GM18511 (cell line): Measurements from ENCODE around the gene HP1BP3.
"Not testable (repeated sequence)": the region's sequence is repeated elsewhere in the genome, so short reads cannot be mapped to it uniquely, and the experiment has no call there.

ENCODE experiments used
- ATAC-seq: cut with Tn5 transposase; IDR thresholded peaks from one replicate; pipeline ENCODE4 v1.9.1; 2021; ENCODE audit warnings: mild to moderate bottlenecking, moderate library complexity; ENCODE audit not compliant: unreplicated experiment

HP1BP3 gene

GRCh38 chr1:20787029-20787839, at the start of gene HP1BP3:
TSS of gene HP1BP3 (minus strand) at chr1:20787307. CDS start at chr1:20780440, 6,867 bp downstream.
- ATAC-seq = peak; percentile 49

GRCh38 chr1:20836230-20836629, 49.1 kb upstream of the HP1BP3 start:
- ATAC-seq = no peak

GRCh38 chr1:20834780-20835179, 47.7 kb upstream of the HP1BP3 start:
- no peak for ATAC-seq

GRCh38 chr1:20834192-20834591, 47.1 kb upstream of the HP1BP3 start:
- ATAC-seq = no peak

GRCh38 chr1:20830378-20830777, 43.3 kb upstream of the HP1BP3 start:
- no peak for ATAC-seq

GRCh38 chr1:20829946-20830345, 42.8 kb upstream of the HP1BP3 start:
- no peak for ATAC-seq

GRCh38 chr1:20829531-20829930, 42.4 kb upstream of the HP1BP3 start:
- ATAC-seq = no peak

- no peak for ATAC-seq
These were observed 36.7 kb upstream of the HP1BP3 start for GRCh38 chr1:20823845-20824244.

- no peak for ATAC-seq
These were observed 34.4 kb upstream of the HP1BP3 start for GRCh38 chr1:20821466-20821865.

GRCh38 chr1:20819818-20820217, 32.7 kb upstream of the HP1BP3 start:
- ATAC-seq = no peak

GRCh38 chr1:20814534-20814871, 27.4 kb upstream of the HP1BP3 start:
- ATAC-seq = no peak

- ATAC-seq = no peak
These were observed 24.8 kb upstream of the HP1BP3 start for GRCh38 chr1:20811916-20812315.

- ATAC-seq = no peak
These were observed 6.1 kb upstream of the HP1BP3 start for GRCh38 chr1:20793236-20793635.

- no peak for ATAC-seq
These were observed 5.1 kb upstream of the HP1BP3 start for GRCh38 chr1:20792196-20792595.

- ATAC-seq = no peak
These were observed 3.7 kb upstream of the HP1BP3 start for GRCh38 chr1:20790785-20791184.

GRCh38 chr1:20789598-20789997, 2.5 kb upstream of the HP1BP3 start:
- not testable (repeated sequence) for ATAC-seq

- no peak for ATAC-seq
These were observed 1.0 kb upstream of the HP1BP3 start for GRCh38 chr1:20787840-20788795.

- ATAC-seq = peak; percentile 80
These were observed 666 bp downstream of the HP1BP3 start for GRCh38 chr1:20786253-20787028.

GRCh38 chr1:20785907-20786252, 1.2 kb downstream of the HP1BP3 start:
- ATAC-seq = no peak

- ATAC-seq = no peak
These were observed 11.4 kb downstream of the HP1BP3 start for GRCh38 chr1:20775700-20776099.

- ATAC-seq = no peak
These were observed 15.3 kb downstream of the HP1BP3 start for GRCh38 chr1:20771780-20772179.
